MCF 10A (cell line): Measurements from ENCODE around the gene PSMD5. TPM values are rescaled to one million over a fixed set of nuclear protein-coding genes. Genes with fewer than 3 reads are reported as not detected.

Experiments used
- BruUV-seq: library from RNA; stranded (reverse); fragments of 400-500 nt; replicated peaks from 2 replicates; lab custom pipeline; 2021; lab: Mats Ljungman, UMichigan
- CTCF ChIA-PET: fragments of 300-600 bp; sonication (Branson Sonifier 250); formaldehyde crosslinking; extraction: SDS; loops from one replicate; lab custom pipeline; 2021; ENCODE audit warnings: antibody characterized with exemption, inconsistent platforms; lab: Yijun Ruan, JAX
- POLR2A ChIA-PET: fragments of 300-600, 350-650 bp; sonication (Branson Sonifier 250); formaldehyde crosslinking; extraction: SDS; loops from one replicate; lab custom pipeline; 2020; ENCODE audit warnings: antibody characterized with exemption, inconsistent platforms; lab: Yijun Ruan, JAX
- DNase-seq: peaks from one replicate; pipeline ENCODE4 v3.0.0-alpha.2; 2018; ENCODE audit not compliant: unreplicated experiment
- H3K27ac Mint-ChIP-seq: one replicate; pipeline ENCODE4 v1.8.0; 2022; ENCODE audit warnings: mild to moderate bottlenecking, low read depth, mixed read lengths; ENCODE audit not compliant: unreplicated experiment
- H3K27me3 Mint-ChIP-seq: one replicate; pipeline ENCODE4 v1.8.0; 2022; ENCODE audit warnings: mixed read lengths; ENCODE audit not compliant: insufficient read depth, unreplicated experiment
- H3K36me3 Mint-ChIP-seq: one replicate; pipeline ENCODE4 v1.8.0; 2022; ENCODE audit warnings: mild to moderate bottlenecking, moderate library complexity, mixed read lengths; ENCODE audit not compliant: insufficient read depth, unreplicated experiment
- H3K4me1 Mint-ChIP-seq: one replicate; pipeline ENCODE4 v1.8.0; 2022; ENCODE audit warnings: mixed read lengths; ENCODE audit not compliant: insufficient read depth, unreplicated experiment
- H3K4me3 Mint-ChIP-seq: one replicate; pipeline ENCODE4 v1.8.0; 2022; ENCODE audit warnings: mild to moderate bottlenecking, moderate library complexity, mixed read lengths; ENCODE audit not compliant: unreplicated experiment
- H3K9me3 Mint-ChIP-seq: one replicate; pipeline ENCODE4 v1.8.0; 2022; ENCODE audit warnings: mixed read lengths; ENCODE audit not compliant: unreplicated experiment
- CTCF ChIP-seq: fragments of 200-600 bp; IDR thresholded peaks from one replicate; pipeline ENCODE4 v1.8.0; 2022; ENCODE audit warnings: antibody characterized with exemption, mild to moderate bottlenecking; ENCODE audit not compliant: unreplicated experiment
- intact Hi-C: fragments of 100-400 bp; cut with micrococcal nuclease; formaldehyde crosslinking; loops from 2 replicates; pipeline ENCODE4 v1.14.1; 2022
- total RNA-seq: library from RNA; stranded (reverse); gene quantifications from 2 replicates; pipeline ENCODE4 v1.2.3, GENCODE V29; 2022

Gene PSMD5
- total RNA-seq, 1 experiment from 2014 or later = 71.0 TPM

DNA sequence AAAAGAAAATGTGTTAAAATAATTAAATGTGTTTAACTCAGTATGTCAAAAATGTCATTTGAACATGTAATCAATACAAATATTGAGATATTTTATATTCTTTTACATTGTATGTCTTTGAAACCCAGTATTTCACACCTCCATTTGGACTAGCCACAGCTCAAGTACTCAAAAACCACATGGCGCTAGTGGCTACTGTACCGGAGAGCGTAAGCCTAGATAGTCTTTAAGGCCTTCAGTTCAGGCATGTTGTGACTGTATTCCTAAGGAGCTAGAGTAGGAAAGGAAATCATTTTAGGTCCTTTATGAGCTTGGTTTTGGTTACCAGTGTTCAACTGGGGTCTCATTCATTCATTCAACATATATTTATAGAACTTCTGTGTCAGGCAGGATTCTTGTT, 62.4 kb downstream of the PSMD5 start:
- Mint-ChIP-seq H3K4me1 (peaks cover 31% of the 10 kb centered on the region), H3K27me3 (no peaks in the 10 kb centered on the region), H3K9me3 (no peaks in the 10 kb centered on the region), H3K4me3 (no peak overlapping the region), H3K36me3 (peaks cover 44% of the 10 kb centered on the region), H3K27ac (no peak overlapping the region)
- DNase-seq = no peak
- BruUV-seq = no TSS peak
- POLR2A ChIA-PET = interaction anchor here (1.2 to 5.6 kb wide), 2 partner anchors 11 to 13 kb away, joined by 4 to 103 read pairs; partner anchors contain the start of gene FBXW2
- CTCF ChIA-PET = interaction anchor here (0.6 to 1.1 kb wide), 6 partner anchors 13 to 751 kb away, joined by 3 to 5 read pairs (median 4); partner anchors contain the start of gene FBXW2
- intact Hi-C loops = no loop called here
- TF ChIP-seq CTCF = no peak

DNA sequence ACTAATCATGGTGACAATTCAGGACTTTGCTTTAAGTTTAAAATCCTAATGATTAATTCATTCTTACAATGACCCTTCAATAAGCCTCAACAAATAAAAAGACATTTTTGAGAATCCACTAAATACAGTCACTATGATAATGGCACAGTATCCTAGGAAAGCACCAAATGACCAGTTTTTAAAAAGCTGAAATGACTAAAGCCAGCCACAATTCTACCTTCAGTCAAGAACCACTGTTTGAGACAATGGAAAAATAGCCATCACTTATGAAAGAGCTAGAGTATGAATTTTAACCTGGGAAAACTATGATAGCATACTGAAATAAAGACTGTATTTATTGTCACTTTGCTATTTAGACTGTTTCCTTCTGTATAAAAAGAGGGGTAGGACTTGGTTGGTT, 63.5 kb downstream of the PSMD5 start:
- H3K27me3 Mint-ChIP-seq = no peaks in the 10 kb centered on the region
- TF ChIP-seq CTCF = no peak
- CTCF ChIA-PET = interaction anchor here (0.6 to 2.8 kb wide), 7 partner anchors 14 to 281 kb away, joined by 3 to 12 read pairs (median 3); no protein-coding TSS in a partner anchor
- no peak overlapping the region for H3K4me3 Mint-ChIP-seq
- no TSS peak for BruUV-seq
- H3K4me1 Mint-ChIP-seq = peaks cover 31% of the 10 kb centered on the region
- peaks cover 47% of the 10 kb centered on the region for H3K36me3 Mint-ChIP-seq
- POLR2A ChIA-PET = interaction anchor here (0.7 to 5.6 kb wide), 12 partner anchors 10 to 594 kb away, joined by 3 to 103 read pairs (median 3); partner anchors contain the start of genes CNTRL and FBXW2
- H3K9me3 Mint-ChIP-seq = no peaks in the 10 kb centered on the region
- DNase-seq = no peak
- no peak overlapping the region for H3K27ac Mint-ChIP-seq
- intact Hi-C loops = no loop called here

- Mint-ChIP-seq H3K27ac (no peak overlapping the region), H3K4me1 (peaks cover 27% of the 10 kb centered on the region), H3K27me3 (no peaks in the 10 kb centered on the region), H3K9me3 (no peaks in the 10 kb centered on the region), H3K36me3 (peaks cover 47% of the 10 kb centered on the region), H3K4me3 (no peak overlapping the region)
- CTCF ChIA-PET = interaction anchor here (0.6 to 2.8 kb wide), 6 partner anchors 13 to 165 kb away, joined by 3 to 12 read pairs (median 4); no protein-coding TSS in a partner anchor
- intact Hi-C loops = no loop called here
- BruUV-seq = no TSS peak
- no peak for DNase-seq
- TF ChIP-seq CTCF = no peak
- POLR2A ChIA-PET = interaction anchor here (0.7 to 5.6 kb wide), 14 partner anchors 9 to 595 kb away, joined by 3 to 103 read pairs (median 3); partner anchors contain the start of genes CNTRL, FBXW2 and PSMD5
These were observed 64.0 kb downstream of the PSMD5 start for GRCh38 chr9:120778758-120779157.

- POLR2A ChIA-PET = interaction anchor here (0.8 to 5.6 kb wide), 4 partner anchors 16 to 298 kb away, joined by 3 to 103 read pairs (median 6); partner anchors contain the start of genes CNTRL and FBXW2
- peaks cover 22% of the 10 kb centered on the region for H3K4me1 Mint-ChIP-seq
- intact Hi-C loops = no loop called here
- no peaks in the 10 kb centered on the region for H3K27me3 Mint-ChIP-seq
- H3K36me3 Mint-ChIP-seq = peaks cover 56% of the 10 kb centered on the region
- no TSS peak for BruUV-seq
- DNase-seq = no peak
- no peak for TF ChIP-seq CTCF
- CTCF ChIA-PET = interaction anchor here (0.5 to 2.8 kb wide), 6 partner anchors 9 to 116 kb away, joined by 3 to 12 read pairs (median 3); partner anchors contain the start of gene FBXW2
- no peak overlapping the region for H3K4me3 Mint-ChIP-seq
- H3K9me3 Mint-ChIP-seq = no peaks in the 10 kb centered on the region
- H3K27ac Mint-ChIP-seq = no peak overlapping the region
These were observed 65.5 kb downstream of the PSMD5 start for GRCh38 chr9:120777229-120777628.
